HG02798 (cell line): ENCODE data around the gene PCA3.
"Not testable (repeated sequence)": the region's sequence is repeated elsewhere in the genome, so short reads cannot be mapped to it uniquely, and the experiment has no call there.

Experiments
- ATAC-seq: cut with Tn5 transposase; IDR thresholded peaks from one replicate; pipeline ENCODE4 v1.9.1; 2021; ENCODE audit warnings: mild to moderate bottlenecking; ENCODE audit not compliant: unreplicated experiment, poor library complexity

PCA3 gene

GRCh38 chr9:76764138-76764537, at the start of gene PCA3:
Gene PCA3, plus strand, starts transcription at chr9:76764438.
- ATAC-seq, result no peak

GRCh38 chr9:76716085-76716672, 48.1 kb upstream of the PCA3 start:
- ATAC-seq, result no peak

- ATAC-seq, result no peak
Observed at GRCh38 chr9:76717176-76717575, 47.1 kb upstream of the PCA3 start.

GRCh38 chr9:76717613-76718012, 46.6 kb upstream of the PCA3 start:
- no peak for ATAC-seq

DNA sequence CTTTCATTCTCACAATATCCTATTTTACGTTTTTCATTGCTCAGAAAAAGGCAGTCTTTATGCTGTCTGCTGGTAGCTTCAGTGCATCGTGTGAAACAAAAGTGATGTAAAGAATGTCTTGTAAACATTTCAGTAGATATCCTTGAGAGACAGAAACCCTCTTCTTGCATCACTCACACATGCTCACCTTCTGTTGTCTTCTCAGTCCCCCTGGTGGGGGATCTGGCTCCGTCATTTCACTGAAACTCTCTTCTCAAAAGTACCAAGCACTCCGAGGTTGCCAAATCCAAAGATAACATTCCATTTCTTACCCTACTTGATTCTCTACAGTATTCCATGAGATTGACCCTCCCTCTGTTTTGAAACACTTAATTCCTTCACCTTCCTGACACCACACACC, 46.1 kb upstream of the PCA3 start:
- no peak for ATAC-seq

- no peak for ATAC-seq
Observed at GRCh38 chr9:76720245-76720644, 44.0 kb upstream of the PCA3 start.

GRCh38 chr9:76725011-76725546, 39.2 kb upstream of the PCA3 start:
- ATAC-seq, result no peak

DNA sequence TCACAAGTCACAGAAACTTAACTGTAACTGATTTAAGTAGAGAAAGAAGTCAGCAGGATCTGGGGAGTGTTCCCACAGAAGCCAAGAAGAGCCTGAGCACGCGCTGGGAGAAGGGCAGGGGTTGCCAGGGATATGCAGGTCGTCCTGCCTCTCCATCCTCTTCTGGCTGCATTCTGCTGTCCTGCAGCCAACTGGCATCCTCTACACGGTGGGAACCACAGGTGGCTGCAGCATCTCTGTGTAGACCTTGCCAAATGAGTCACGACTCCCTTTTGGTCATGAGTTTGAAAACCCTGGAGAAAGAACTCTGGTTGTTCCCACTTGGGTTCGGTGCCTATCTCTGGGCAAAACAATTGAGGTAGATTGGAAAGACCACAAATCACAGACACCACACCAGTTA, 38.4 kb upstream of the PCA3 start:
- no peak for ATAC-seq

GRCh38 chr9:76729116-76729515, 35.1 kb upstream of the PCA3 start:
- no peak for ATAC-seq

- ATAC-seq, result no peak
Observed at GRCh38 chr9:76729980-76730737, 34.1 kb upstream of the PCA3 start.

DNA sequence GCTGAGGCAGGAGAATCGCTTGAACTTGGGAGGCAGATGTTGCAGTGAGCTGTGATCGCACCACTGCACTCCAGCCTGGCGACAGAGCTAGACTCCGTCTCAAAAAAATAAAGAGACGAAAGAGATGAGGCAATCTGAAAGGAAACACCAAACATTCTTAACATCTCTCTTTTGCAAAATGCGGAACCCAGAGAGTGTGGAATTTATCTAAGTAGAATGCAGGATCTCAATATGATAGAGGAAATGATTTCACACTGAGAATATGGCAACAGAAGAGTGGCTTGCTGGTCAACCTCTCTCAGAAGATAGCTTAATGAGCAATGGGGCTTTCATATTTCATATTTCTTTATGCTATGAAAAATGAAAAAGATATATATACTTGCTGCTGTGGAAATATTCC, 33.4 kb upstream of the PCA3 start:
- ATAC-seq, result no peak

GRCh38 chr9:76732341-76732958, 31.8 kb upstream of the PCA3 start:
- ATAC-seq, result no peak

DNA sequence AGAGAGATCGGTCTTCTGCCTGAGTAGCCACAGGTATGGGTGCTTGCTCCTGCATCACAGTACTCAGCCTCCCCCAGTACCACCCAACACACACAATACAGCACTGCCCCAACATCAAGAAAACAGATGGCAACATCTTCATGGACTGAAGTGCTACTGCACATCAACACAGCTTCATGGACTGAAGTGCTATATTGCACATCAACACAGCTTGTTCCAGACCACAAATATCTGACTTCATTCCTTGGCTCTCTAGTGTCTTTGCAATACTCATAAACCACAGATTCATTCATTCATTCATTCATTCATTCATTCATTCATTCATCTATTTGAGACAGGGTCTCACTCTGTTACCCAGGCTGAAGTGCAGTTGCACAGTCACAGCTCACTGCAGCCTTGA, 31.1 kb upstream of the PCA3 start:
- ATAC-seq, result no peak

GRCh38 chr9:76734716-76735115, 29.5 kb upstream of the PCA3 start:
- ATAC-seq, result no peak

- no peak for ATAC-seq
Observed at GRCh38 chr9:76737154-76737902, 26.9 kb upstream of the PCA3 start.

- no peak for ATAC-seq
Observed at GRCh38 chr9:76738402-76738801, 25.8 kb upstream of the PCA3 start.

GRCh38 chr9:76741524-76741923, 22.7 kb upstream of the PCA3 start:
- no peak for ATAC-seq

GRCh38 chr9:76742890-76743289, 21.3 kb upstream of the PCA3 start:
- not testable (repeated sequence) for ATAC-seq

GRCh38 chr9:76743931-76744330, 20.3 kb upstream of the PCA3 start:
- no peak for ATAC-seq

GRCh38 chr9:76744336-76744735, 19.9 kb upstream of the PCA3 start:
- ATAC-seq, result no peak

DNA sequence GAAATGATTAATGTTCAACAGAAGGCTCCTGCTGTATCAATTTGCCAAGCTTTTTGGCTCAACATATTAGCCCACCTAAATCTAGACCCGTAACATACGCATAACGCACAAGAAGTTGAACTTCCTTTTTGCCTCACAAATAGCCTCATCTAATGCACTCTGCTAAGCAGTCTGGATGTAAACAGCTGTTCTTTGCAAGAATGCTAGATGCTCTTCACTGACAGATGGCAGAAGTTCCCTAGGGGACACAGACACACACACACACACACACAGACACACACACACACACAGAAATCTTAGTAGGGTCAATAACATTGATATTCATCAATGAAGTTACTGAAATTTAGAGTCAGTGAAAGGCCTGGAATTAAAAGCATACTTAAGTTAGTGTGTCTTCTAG, 13.2 kb upstream of the PCA3 start:
- no peak for ATAC-seq
